GM19397 (cell line): ENCODE data around the gene GOLGB1.
"Not testable (repeated sequence)": the region's sequence is repeated elsewhere in the genome, so short reads cannot be mapped to it uniquely, and the experiment has no call there.

Experiments
- ATAC-seq: cut with Tn5 transposase; IDR thresholded peaks from one replicate; pipeline ENCODE4 v1.9.1; 2021; ENCODE audit warnings: mild to moderate bottlenecking, moderate library complexity; ENCODE audit not compliant: unreplicated experiment

GOLGB1 gene

DNA sequence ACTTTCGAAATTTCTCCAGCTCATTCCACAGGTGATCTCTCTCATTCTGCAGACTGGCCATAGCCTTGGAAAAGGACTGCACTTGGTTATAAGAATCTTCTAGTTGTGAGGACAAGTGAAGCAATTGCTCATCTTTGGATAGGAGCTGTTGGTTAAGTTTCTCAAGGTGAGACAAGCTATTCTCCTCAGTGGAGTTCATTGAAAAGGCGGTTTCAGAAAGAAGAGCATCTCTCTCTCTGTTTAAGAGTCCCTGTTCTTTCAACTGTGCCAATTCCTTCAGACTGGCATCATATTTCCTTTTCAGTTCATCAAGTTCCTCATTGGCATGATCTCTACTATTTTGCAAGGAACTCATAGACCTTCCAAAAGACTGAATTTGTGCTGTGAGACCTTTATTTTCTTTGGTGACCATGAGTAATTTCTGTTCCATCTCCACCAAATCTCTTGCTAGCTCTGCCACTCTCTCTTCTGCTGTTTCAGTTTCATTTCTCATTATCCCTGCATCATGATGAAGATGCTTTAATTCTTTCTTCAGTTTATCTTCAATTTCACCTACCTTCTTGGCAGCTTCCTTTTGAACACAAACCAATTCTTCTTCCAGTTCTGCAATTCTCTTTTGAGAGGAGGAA is 58.6 kb downstream of the GOLGB1 start:
- no peak for ATAC-seq

DNA sequence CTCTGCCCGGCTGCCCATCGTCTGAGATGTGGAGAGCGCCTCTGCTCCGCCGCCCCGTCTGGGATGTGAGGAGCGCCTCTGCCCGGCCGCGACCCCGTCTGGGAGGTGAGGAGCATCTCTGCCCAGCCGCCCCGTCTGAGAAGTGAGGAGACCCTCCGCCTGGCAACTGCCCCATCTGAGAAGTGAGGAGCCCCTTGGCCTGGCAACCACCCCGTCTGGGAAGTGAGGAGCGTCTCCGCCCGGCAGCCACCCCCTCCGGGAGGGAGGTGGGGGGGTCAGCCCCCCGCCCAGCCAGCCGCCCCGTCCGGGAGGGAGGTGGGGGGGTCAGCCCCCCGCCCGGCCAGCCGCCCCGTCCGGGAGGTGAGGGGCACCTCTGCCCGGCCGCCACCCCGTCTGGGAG is 60.8 kb downstream of the GOLGB1 start:
- not testable (repeated sequence) for ATAC-seq

- ATAC-seq = no peak
Measured at GRCh38 chr3:121681792-121682191, 67.7 kb downstream of the GOLGB1 start.

GRCh38 chr3:121677141-121677540 is 72.4 kb downstream of the GOLGB1 start:
- no peak for ATAC-seq

DNA sequence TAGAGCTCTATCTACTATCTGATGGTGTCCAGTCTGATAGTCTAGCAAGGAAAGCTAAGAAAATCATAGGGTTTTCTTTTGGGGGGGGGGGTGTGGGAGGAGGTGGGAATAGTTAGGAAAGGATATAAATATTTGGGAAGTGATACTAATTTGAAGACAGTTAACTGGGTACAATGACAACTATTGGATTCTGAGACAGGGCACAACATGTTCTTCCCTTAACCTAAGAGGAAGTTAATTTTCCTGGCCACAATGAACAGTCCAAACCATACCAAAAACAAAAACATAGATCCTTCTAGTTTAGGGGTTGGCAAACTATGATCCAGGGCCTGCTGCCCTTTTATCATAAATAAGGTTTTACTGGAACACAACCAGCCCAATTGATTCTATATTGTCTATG is 78.9 kb downstream of the GOLGB1 start:
- no peak for ATAC-seq

DNA sequence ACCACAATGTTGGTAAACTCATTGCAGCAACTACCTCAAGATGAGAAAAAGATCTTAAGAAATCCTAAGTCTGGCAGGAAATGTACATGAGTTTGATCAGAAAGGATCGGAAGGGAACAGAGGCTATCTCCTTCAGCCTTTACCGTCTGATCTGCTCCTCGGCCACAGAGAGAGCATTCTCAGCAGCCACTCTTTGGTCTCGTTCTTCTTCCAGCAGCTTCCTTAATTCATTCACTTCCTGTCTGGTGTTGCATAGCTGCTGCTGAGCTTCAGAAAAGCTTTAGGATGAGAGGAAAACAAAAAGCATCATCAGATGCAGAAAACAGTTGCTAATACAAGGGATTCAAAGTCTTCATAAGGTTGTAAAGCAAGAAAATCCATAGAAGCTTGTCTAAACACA is 82.2 kb downstream of the GOLGB1 start:
- no peak for ATAC-seq

DNA sequence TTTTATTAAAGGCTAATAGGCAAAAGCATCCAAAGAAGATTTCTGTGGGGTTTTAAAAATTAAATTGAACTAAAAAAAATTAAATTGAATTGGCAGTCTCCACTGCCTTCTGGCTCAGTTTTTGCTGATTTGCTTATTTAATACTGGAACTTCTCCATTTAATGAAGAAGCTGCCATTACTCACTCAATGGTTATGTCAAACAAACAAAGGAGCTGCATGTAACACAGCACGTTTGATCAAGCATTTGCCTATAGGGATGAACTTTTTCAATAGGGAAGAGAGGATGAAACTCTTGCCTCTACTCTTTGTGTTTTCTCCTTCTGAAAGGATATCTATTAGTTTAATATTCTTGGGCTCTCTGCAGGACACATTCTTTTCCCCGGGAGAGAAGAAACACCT is 84.1 kb downstream of the GOLGB1 start:
- no peak for ATAC-seq

GRCh38 chr3:121663171-121663847 is 86.2 kb downstream of the GOLGB1 start:
- ATAC-seq = no peak

- ATAC-seq = no peak
Measured at GRCh38 chr3:121662742-121663141, 86.8 kb downstream of the GOLGB1 start.

GRCh38 chr3:121661376-121661775 is 88.2 kb downstream of the GOLGB1 start:
- no peak for ATAC-seq

DNA sequence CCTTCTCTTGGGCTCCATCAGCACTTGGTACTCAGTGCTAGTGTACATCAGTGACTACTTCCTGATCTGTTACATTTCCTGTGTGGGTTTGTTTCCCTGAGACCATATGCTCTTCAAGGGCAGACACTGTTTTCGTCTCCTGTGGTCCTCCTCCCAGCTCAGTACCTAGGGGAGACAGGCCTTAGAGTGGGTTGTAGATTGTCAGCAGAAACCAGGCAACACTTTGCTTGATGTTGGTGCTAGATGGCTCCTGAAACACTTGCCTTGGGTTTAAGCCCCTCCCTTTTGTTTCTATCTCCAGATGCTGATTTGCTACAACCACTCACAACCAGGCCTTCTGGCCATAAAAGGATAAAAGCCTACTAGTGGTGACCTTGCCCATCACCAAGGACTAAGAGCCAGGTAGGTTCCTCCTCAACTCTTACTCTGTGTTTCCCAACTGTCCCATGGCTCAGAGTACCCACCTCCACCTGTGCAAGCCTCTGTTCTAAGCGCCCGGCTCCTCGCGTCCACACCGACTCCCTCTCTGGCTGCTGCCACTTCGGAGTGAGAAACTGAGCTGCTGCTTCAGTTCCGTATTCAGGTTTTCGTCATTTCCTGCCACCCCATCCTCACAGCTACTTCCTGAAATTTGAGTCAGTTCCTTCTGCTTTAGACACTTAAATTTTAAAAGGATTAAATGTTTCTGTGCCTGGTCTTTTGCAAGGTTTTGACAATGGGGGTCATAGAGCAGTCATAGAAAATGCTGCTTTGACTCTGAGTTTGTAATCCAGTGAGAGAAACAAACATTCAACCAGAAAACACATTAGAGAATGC is 89.0 kb downstream of the GOLGB1 start, which contains the start of gene HCLS1:
Gene HCLS1 (minus strand): TSS at position 548 of the 816 bp plus-strand sequence. CDS start 2,556 bp downstream, outside the sequence.
- ATAC-seq = peak; percentile 91

GRCh38 chr3:121659586-121659985 is 90.0 kb downstream of the GOLGB1 start:
- ATAC-seq = no peak

GRCh38 chr3:121658716-121659435 is 90.7 kb downstream of the GOLGB1 start:
- ATAC-seq = no peak

DNA sequence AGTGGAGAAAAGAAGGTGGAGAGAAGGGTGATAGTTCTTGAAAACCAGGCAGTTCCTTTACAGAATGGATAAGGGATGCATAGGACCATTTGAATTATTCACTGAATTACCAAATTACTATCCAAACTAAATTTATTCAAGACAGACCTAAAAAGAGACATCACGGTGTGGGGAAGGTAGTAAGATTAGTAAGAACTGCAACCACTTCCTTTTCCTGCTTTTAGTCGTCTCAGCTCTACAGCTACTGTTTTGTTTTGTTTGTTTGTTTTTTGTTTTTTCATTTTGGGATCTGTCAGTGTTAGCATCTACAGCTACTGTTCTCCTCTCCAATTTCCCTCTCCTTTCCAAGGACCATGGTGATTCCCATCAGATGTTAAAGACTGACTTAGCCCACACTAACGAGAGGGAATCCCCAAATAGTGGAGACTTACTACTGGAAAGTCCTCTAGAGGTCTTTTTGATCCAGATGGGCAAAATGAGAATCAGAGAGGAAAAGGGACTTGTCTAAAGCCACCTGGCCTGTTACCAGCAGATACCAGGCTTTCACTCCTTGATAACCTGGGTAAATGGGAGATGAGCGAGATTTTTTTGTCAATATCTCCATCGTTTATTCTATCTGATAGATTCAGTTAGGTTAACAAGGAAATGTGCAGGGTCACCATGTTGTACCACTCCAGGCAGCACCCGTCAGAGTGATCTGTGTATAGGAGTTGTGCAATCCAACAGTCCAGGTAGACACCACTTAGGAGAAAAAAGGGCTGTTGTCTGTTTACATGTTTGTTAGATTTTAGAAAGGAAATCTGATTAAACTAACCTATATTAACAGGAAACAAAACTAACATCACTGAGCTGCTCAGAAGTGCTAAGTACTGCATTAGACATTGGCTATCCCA is 94.8 kb downstream of the GOLGB1 start:
- peak; percentile 83 for ATAC-seq

DNA sequence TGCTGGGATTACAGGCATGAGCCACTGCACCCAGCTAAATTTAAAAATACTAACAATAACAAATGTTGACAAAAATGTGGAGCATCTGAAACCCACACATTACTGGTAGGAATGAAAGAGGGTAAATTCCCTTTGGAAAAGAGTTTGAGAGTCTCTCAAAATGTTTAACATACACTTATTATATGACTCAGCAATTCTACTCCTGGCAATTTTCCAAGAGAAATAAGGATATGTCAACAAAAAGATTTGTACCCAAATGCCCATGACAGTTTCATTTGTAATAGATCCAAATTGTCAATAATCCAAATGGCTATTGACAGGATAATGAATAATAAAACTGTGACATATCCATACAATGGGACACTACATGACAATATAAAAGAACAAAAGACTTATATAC is 97.9 kb downstream of the GOLGB1 start:
- ATAC-seq = no peak

GRCh38 chr3:121649645-121650044 is 99.9 kb downstream of the GOLGB1 start:
- ATAC-seq = no peak

GRCh38 chr3:121648219-121648958 is 101.2 kb downstream of the GOLGB1 start:
- ATAC-seq = no peak

GRCh38 chr3:121645054-121645453 is 104.5 kb downstream of the GOLGB1 start:
- ATAC-seq = no peak

GRCh38 chr3:121642601-121643314 is 106.8 kb downstream of the GOLGB1 start:
- ATAC-seq = no peak
